Spleen (tissue), 11 donors: ENCODE measurements around the gene RNASE3. TPM values are rescaled to one million over a fixed set of nuclear protein-coding genes. Genes with fewer than 3 reads are reported as not detected.
A peak's percentile ranks its signal among the peaks of the same experiment; 100 is the strongest.

Source experiments
- DNase-seq: peaks from one replicate; pipeline ENCODE4 v3.0.0-alpha.2; 2020
- H3K27ac ChIP-seq, 8 donors: fragments of 200-600 bp; sonication (generic) in 7 of 8; 1 replicate in 4 of 8; 2 replicates in 4 of 8; pipeline versions ENCODE4 v1.5.0 to v1.8.0; 2016 to 2021; ENCODE audit warnings: inconsistent platforms in 4 of 8, mild to moderate bottlenecking in 4 of 8, moderate library complexity in 1 of 8
- H3K27me3 ChIP-seq, 7 donors: fragments of 200-600 bp; sonication (generic) in 6 of 7; replicated peaks in 1 of 7; 1 replicate in 4 of 7; 2 replicates in 3 of 7; pipeline versions ENCODE4 v1.5.0 to v1.8.0; 2016 to 2021; ENCODE audit warnings: inconsistent platforms in 3 of 7, mild to moderate bottlenecking in 1 of 7
- H3K36me3 ChIP-seq, 6 donors: fragments of 200-600 bp; sonication (generic) in 5 of 6; 1 replicate in 4 of 6; 2 replicates in 2 of 6; pipeline versions ENCODE4 v1.5.0 to v1.8.0; 2016 to 2021; ENCODE audit warnings: inconsistent platforms in 2 of 6
- H3K4me1 ChIP-seq, 6 donors: fragments of 200-600 bp; sonication (generic) in 5 of 6; 1 replicate in 3 of 6; 2 replicates in 3 of 6; pipeline versions ENCODE4 v1.5.0 to v1.8.0; 2016 to 2021; ENCODE audit warnings: inconsistent platforms in 3 of 6
- H3K4me3 ChIP-seq, 8 donors: fragments of 200-600 bp; sonication (generic) in 7 of 8; 1 replicate in 4 of 8; 2 replicates in 4 of 8; pipeline versions ENCODE4 v1.5.0 to v1.8.0; 2016 to 2021; ENCODE audit warnings: inconsistent platforms in 4 of 8, mild to moderate bottlenecking in 4 of 8, moderate library complexity in 2 of 8
- H3K9me3 ChIP-seq, 8 donors: fragments of 200-600 bp; sonication (generic) in 7 of 8; 1 replicate in 4 of 8; 2 replicates in 4 of 8; pipeline versions ENCODE4 v1.5.0 to v1.8.0; 2016 to 2021; ENCODE audit warnings: inconsistent platforms in 4 of 8
- CTCF ChIP-seq, 11 experiments: fragments of 200-600 bp in 7 of 11; fragments of 450-650 bp in 4 of 11; sonication (generic) in 4 of 11; IDR thresholded peaks in 8 of 11; conservative IDR thresholded peaks in 3 of 11; 1 replicate in 7 of 11; 2 replicates in 4 of 11; pipeline versions ENCODE4 v1.4.0 to v1.8.0; 2016 to 2021; ENCODE audit warnings: antibody characterized with exemption in 11 of 11, inconsistent platforms in 4 of 11, mild to moderate bottlenecking in 1 of 11
- POLR2A ChIP-seq, 3 donors: fragments of 450-650 bp; IDR thresholded peaks; one replicate each; pipeline ENCODE4 v1.5.1; 2017; ENCODE audit warnings: antibody characterized with exemption in 3 of 3, mild to moderate bottlenecking in 1 of 3
- POLR2AphosphoS5 ChIP-seq, 3 donors: sonication (generic); formaldehyde crosslinking; IDR thresholded peaks; one replicate each; pipeline ENCODE4 v1.5.1; 2017; ENCODE audit warnings: antibody characterized with exemption in 3 of 3
- WGBS, 5 donors: extraction: QIAGEN DNeasy Blood & Tissue Kit in 3 of 5; methylation state at CpG; one replicate each; pipeline versions ENCODE4 v1.1.5 to v1.1.7; 2013 to 2018; 5-methylcytosine and 5-hydroxymethylcytosine counted together
- intact Hi-C: fragments of 100-400 bp; cut with DNase I; formaldehyde crosslinking; loops from one replicate; pipeline ENCODE4 v1.15.0; 2023; ENCODE audit warnings: low total_unique reads
- polyA plus RNA-seq, 3 donors: library from polyadenylated mRNA; stranded (reverse); fragments of 200-250 nt; gene quantifications; one replicate each; pipeline ENCODE4 v1.2.1, GENCODE V29; 2013
- total RNA-seq, 7 donors: library from RNA; depleted of rRNA in 3 of 7; stranded (reverse); fragments of >200 nt in 3 of 7; fragmentation: NEBNext Ultra II Directional in 4 of 7; extraction: Animal tissue kit (Norgen Biotek cat#: 25700) in 4 of 7; gene quantifications; one replicate each; pipeline versions ENCODE4 v1.1.0 to v1.2.1, GENCODE V29; 2016 to 2021
- donor health status: healthy with polysubstance abuse.
- donor health status: DM: no; HTN: no; CAD: no; lungs with moderate emphysema.
- donor health status: DM: no; HTN: no; CAD: no.
- donor health status: Bipolar disorder and iron deficiency.
- donor health status: healthy.
- donor health status: DM: no; HTN: no; CAD: no.
- donor health status: DM: yes; HTN: yes; CAD: no.

RNASE3 gene
- total and polyA plus RNA-seq, 10 donors = 0.62 to 24.0 (median 2.6) TPM

- no peak overlapping the region for H3K4me3 ChIP-seq
- peak; percentile 78 for DNase-seq
- intact Hi-C loops = no loop called here
- WGBS, 5 donors = 39 to 60% (median 49%) methylated on average over 18 of the region's 18 CpGs
- H3K27me3 ChIP-seq = no peaks in the 10 kb centered on the region
- no peak overlapping the region for H3K27ac ChIP-seq
- H3K9me3 ChIP-seq = no peaks in the 10 kb centered on the region
- H3K4me1 ChIP-seq = peaks cover 0 to 5% (median 0%) of the 10 kb centered on the region in 6 donors
- H3K36me3 ChIP-seq = no peaks in the 10 kb centered on the region
- TF ChIP-seq POLR2A (IDR thresholded peaks at IDR 0.05) (no peak), POLR2AphosphoS5 (IDR thresholded peaks at IDR 0.05) (no peak), CTCF (IDR thresholded peaks at IDR 0.05 in 8 of 11, conservative IDR thresholded peaks at IDR 0.05 in 3 of 11) (peak in 8 of 11 experiments; percentile 19 to 70 (median 52))
Measured at GRCh38 chr14:20934148-20934762, 43.1 kb downstream of the RNASE3 start.

GRCh38 chr14:20935303-20935984 is 44.3 kb downstream of the RNASE3 start:
- intact Hi-C loops = no loop called here
- Histone ChIP-seq H3K27me3 (no peaks in the 10 kb centered on the region), H3K4me3 (no peak overlapping the region), H3K36me3 (no peaks in the 10 kb centered on the region), H3K27ac (no peak overlapping the region), H3K4me1 (peaks cover 0 to 5% (median 0%) of the 10 kb centered on the region in 6 donors), H3K9me3 (no peaks in the 10 kb centered on the region)
- DNase-seq = no peak
- 69 to 73% (median 70%) methylated on average over 5 of the region's 5 CpGs for WGBS, 5 donors
- no peak for TF ChIP-seq POLR2AphosphoS5 (IDR thresholded peaks at IDR 0.05)
- no peak for TF ChIP-seq POLR2A (IDR thresholded peaks at IDR 0.05)
- no peak for TF ChIP-seq CTCF (IDR thresholded peaks at IDR 0.05 in 8 of 11, conservative IDR thresholded peaks at IDR 0.05 in 3 of 11)

Other genes with a start within 250 kb of the RNASE3 start
- gene OR6S1, start 249.7 kb upstream of the RNASE3 start, total RNA-seq = under 1 TPM in 2 of 7 donors, not detected in 5; 0.27 to 0.77 TPM
- under 1 TPM in 1 of 3 donors, not detected in 2; 0.10 TPM for gene OR6S1, start 249.7 kb upstream of the RNASE3 start, polyA plus RNA-seq
- 10 to 100 TPM in 3 of 7 donors, 1 to 10 TPM in 3, under 1 TPM in 1; 0.89 to 19.9 (median 9.8) TPM for gene RNASE4, start 206.8 kb upstream of the RNASE3 start, total RNA-seq
- 10 to 100 TPM in 1 of 3 donors, 1 to 10 TPM in 2; 7.6 to 15.6 (median 8.4) TPM for gene RNASE4, start 206.8 kb upstream of the RNASE3 start, polyA plus RNA-seq
- 10 to 100 TPM in 1 of 7 donors, 1 to 10 TPM in 6; 1.6 to 10.2 (median 4.8) TPM for gene ANG, start 202.6 kb upstream of the RNASE3 start, total RNA-seq
- 1 to 10 TPM; 3.1 to 7.2 (median 3.9) TPM for gene ANG, start 202.6 kb upstream of the RNASE3 start, polyA plus RNA-seq
- not detected for gene EDDM3A, start 145.5 kb upstream of the RNASE3 start, total RNA-seq
- gene EDDM3A, start 145.5 kb upstream of the RNASE3 start, polyA plus RNA-seq = under 1 TPM in 1 of 3 donors, not detected in 2; 0.24 TPM
- not detected for gene EDDM3B, start 123.0 kb upstream of the RNASE3 start, total RNA-seq
- gene EDDM3B, start 123.0 kb upstream of the RNASE3 start, polyA plus RNA-seq = not detected
- 100 to 1,000 TPM in 2 of 7 donors, 10 to 100 TPM in 5; 15.2 to 162 (median 40.5) TPM for gene RNASE6, start 110.1 kb upstream of the RNASE3 start, total RNA-seq
- 100 to 1,000 TPM in 1 of 3 donors, 10 to 100 TPM in 2; 45.4 to 193 (median 63.6) TPM for gene RNASE6, start 110.1 kb upstream of the RNASE3 start, polyA plus RNA-seq
- gene RNASE1, start 88.5 kb upstream of the RNASE3 start, total RNA-seq = 100 to 1,000 TPM; 145 to 497 (median 339) TPM
- gene RNASE1, start 88.5 kb upstream of the RNASE3 start, polyA plus RNA-seq = 100 to 1,000 TPM in 1 of 3 donors, 10 to 100 TPM in 2; 61.9 to 151 (median 79.0) TPM
- 10 to 100 TPM in 6 of 7 donors, 1 to 10 TPM in 1; 8.8 to 27.6 (median 15.1) TPM for gene RNASE2, start 64.1 kb downstream of the RNASE3 start, total RNA-seq
- gene RNASE2, start 64.1 kb downstream of the RNASE3 start, polyA plus RNA-seq = 10 to 100 TPM in 1 of 3 donors, 1 to 10 TPM in 2; 4.5 to 11.3 (median 6.7) TPM
- 100 to 1,000 TPM in 2 of 7 donors, 10 to 100 TPM in 5; 58.9 to 119 (median 73.0) TPM for gene METTL17, start 98.6 kb downstream of the RNASE3 start, total RNA-seq
- gene METTL17, start 98.6 kb downstream of the RNASE3 start, polyA plus RNA-seq = 10 to 100 TPM; 72.8 to 92.1 (median 82.2) TPM
- under 1 TPM in 1 of 7 donors, not detected in 6; 0.23 TPM for gene SLC39A2, start 107.9 kb downstream of the RNASE3 start, total RNA-seq
- under 1 TPM; 0.06 to 0.16 (median 0.15) TPM for gene SLC39A2, start 107.9 kb downstream of the RNASE3 start, polyA plus RNA-seq
- 100 to 1,000 TPM; 101 to 335 (median 270) TPM for gene NDRG2, start 133.7 kb downstream of the RNASE3 start, total RNA-seq
- 100 to 1,000 TPM in 1 of 3 donors, 10 to 100 TPM in 2; 72.4 to 174 (median 74.1) TPM for gene NDRG2, start 133.7 kb downstream of the RNASE3 start, polyA plus RNA-seq
- gene TPPP2, start 138.8 kb downstream of the RNASE3 start, total RNA-seq = under 1 TPM in 3 of 7 donors, not detected in 4; 0.57 to 0.91 (median 0.76) TPM
- gene TPPP2, start 138.8 kb downstream of the RNASE3 start, polyA plus RNA-seq = under 1 TPM in 2 of 3 donors, not detected in 1; 0.09 to 0.22 TPM
- gene RNASE13, start 143.4 kb downstream of the RNASE3 start, total RNA-seq = under 1 TPM in 1 of 7 donors, not detected in 6; 0.30 TPM
- gene RNASE13, start 143.4 kb downstream of the RNASE3 start, polyA plus RNA-seq = not detected
- not detected for gene RNASE7, start 151.0 kb downstream of the RNASE3 start, total RNA-seq
- not detected for gene RNASE7, start 151.0 kb downstream of the RNASE3 start, polyA plus RNA-seq
- gene RNASE8, start 166.4 kb downstream of the RNASE3 start, total RNA-seq = not detected
- gene RNASE8, start 166.4 kb downstream of the RNASE3 start, polyA plus RNA-seq = not detected
- 100 to 1,000 TPM in 4 of 7 donors, 10 to 100 TPM in 3; 57.0 to 151 (median 102) TPM for gene ARHGEF40, start 178.9 kb downstream of the RNASE3 start, total RNA-seq
- gene ARHGEF40, start 178.9 kb downstream of the RNASE3 start, polyA plus RNA-seq = 10 to 100 TPM in 2 of 3 donors, 1 to 10 TPM in 1; 9.8 to 47.1 (median 17.7) TPM
- 10 to 100 TPM; 10.7 to 26.7 (median 16.6) TPM for gene ZNF219, start 207.3 kb downstream of the RNASE3 start, total RNA-seq
- gene ZNF219, start 207.3 kb downstream of the RNASE3 start, polyA plus RNA-seq = 10 to 100 TPM in 1 of 3 donors, 1 to 10 TPM in 2; 5.5 to 11.8 (median 5.5) TPM
- 1 to 10 TPM in 1 of 7 donors, under 1 TPM in 1, not detected in 5; 0.57 to 1.5 TPM for gene TMEM253, start 209.7 kb downstream of the RNASE3 start, total RNA-seq
- gene TMEM253, start 209.7 kb downstream of the RNASE3 start, polyA plus RNA-seq = under 1 TPM; 0.11 to 0.29 (median 0.15) TPM